ENCODE results near the gene SEMA4C. TPM values are rescaled to one million over a fixed set of nuclear protein-coding genes. Genes with fewer than 3 reads are reported as not detected.

SEMA4C gene
- polyA plus RNA-seq, 1 of the 3 experiments (the other 2 are of a cell fraction), result 34.8 TPM

DNA sequence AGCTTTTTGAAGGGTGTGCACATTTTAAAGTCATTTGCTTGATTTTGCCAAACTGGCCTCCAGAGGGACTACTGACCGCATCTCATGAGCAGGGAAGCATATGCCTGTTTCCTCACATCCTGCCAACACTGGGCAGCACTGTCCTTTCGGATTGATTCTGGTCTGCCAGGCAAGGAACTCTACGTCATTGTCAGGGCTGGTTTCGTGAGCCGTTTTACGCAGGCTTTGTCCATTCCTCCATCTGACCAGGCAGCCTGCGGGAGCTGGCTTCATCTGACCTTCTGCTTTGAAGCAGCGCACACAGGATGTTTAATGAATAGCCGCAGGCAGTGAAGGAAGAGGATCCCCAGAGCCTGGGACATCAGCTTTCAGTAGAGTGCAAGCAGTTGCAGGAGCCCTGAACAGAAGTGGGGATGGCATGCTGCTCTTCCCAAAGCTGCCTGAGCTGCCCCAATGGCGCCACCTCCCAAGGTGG, 46.3 kb upstream of the SEMA4C start:
- Histone ChIP-seq H3K27ac (ENCODE audit: low read depth in 2 of 2, low read length in 1 of 2) (no peak overlapping the region), H3K36me3 (replicated peaks in 1 of 2; ENCODE audit: control insufficient read depth in 1 of 2, insufficient read depth in 2 of 2, low read length in 1 of 2) (no peaks in the 10 kb centered on the region), H3K27me3 (ENCODE audit: insufficient read depth) (peaks cover 9% of the 10 kb centered on the region; the same call in 1 of the 2 replicates), H3F3A (replicated peaks; ENCODE audit: insufficient read depth) (no peaks in the 10 kb centered on the region), H3K4me1 (ENCODE audit: control insufficient read depth in 1 of 2, insufficient read depth in 2 of 2, low read depth in 1 of 2, low read length in 1 of 2) (peaks cover 0 to 7% of the 10 kb centered on the region in 2 experiments; a peak in 1 of 4 replicates), H2AFZ (ENCODE audit: low read depth) (no peak overlapping the region), H3K4me2 (no peak overlapping the region), H3K79me2 (ENCODE audit: insufficient read depth) (no peaks in the 10 kb centered on the region), H4K20me1 (ENCODE audit: insufficient read depth) (no peaks in the 10 kb centered on the region), H3K9ac (no peak overlapping the region), H3K9me2 (no peaks in the 10 kb centered on the region), H3K4me3 (ENCODE audit: low read depth in 2 of 2, low read length in 1 of 2) (no peak overlapping the region), H3K9me3 (no peaks in the 10 kb centered on the region)
- ChIA-PET CTCF (interaction anchor here (1.1 to 2.5 kb wide), 5 partner anchors 14 to 59 kb away, joined by 3 to 13 read pairs (median 6); partner anchors contain the start of gene ANKRD39), POLR2A (no interaction called here)
- TF ChIP-seq EZH2phosphoT487 (IDR thresholded peaks at IDR 0.05; ENCODE audit: borderline replicate concordance, low read depth) (no peak), FOXJ3 (CRISPR knock-in tag; IDR thresholded peaks at IDR 0.05) (no peak), USF1 (IDR thresholded peaks at IDR 0.05; ENCODE audit: borderline replicate concordance, low read depth) (no peak), RAD21 (IDR thresholded peaks at IDR 0.05; ENCODE audit: low read length) (no peak), MXI1 (IDR thresholded peaks at IDR 0.05; ENCODE audit: low read depth, low read length) (no peak), SMC3 (IDR thresholded peaks at IDR 0.05; ENCODE audit: low read depth, low read length) (0 out of 2 replicates have a peak, but pooled peaks have one; percentile 3)
- no peak for DNase-seq
- WGBS (ENCODE audit: low lambda C conversion rate), result 60% methylated on average over 8 of the region's 10 CpGs

- CTCF ChIA-PET, result interaction anchor here (0.9 to 2.5 kb wide), 4 partner anchors 16 to 56 kb away, joined by 3 to 8 read pairs (median 6); partner anchors contain the start of gene ANKRD39
- no peak overlapping the region for H3K9ac ChIP-seq
- H3K9me3 ChIP-seq, result no peaks in the 10 kb centered on the region
- H2AFZ ChIP-seq (ENCODE audit: low read depth), result no peak overlapping the region
- no peaks in the 10 kb centered on the region for H3K79me2 ChIP-seq (ENCODE audit: insufficient read depth)
- H3K4me3 ChIP-seq (ENCODE audit: low read depth in 2 of 2, low read length in 1 of 2), result no peak overlapping the region
- no peak for DNase-seq
- H3F3A ChIP-seq (replicated peaks; ENCODE audit: insufficient read depth), result no peaks in the 10 kb centered on the region
- no peaks in the 10 kb centered on the region for H3K9me2 ChIP-seq
- POLR2A ChIA-PET, result no interaction called here
- peaks cover 4% of the 10 kb centered on the region; the same call in 1 of the 2 replicates for H3K27me3 ChIP-seq (ENCODE audit: insufficient read depth)
- no peak overlapping the region for H3K4me2 ChIP-seq
- H4K20me1 ChIP-seq (ENCODE audit: insufficient read depth), result no peaks in the 10 kb centered on the region
- no peak overlapping the region for H3K27ac ChIP-seq (ENCODE audit: low read depth in 2 of 2, low read length in 1 of 2)
- 63% methylated on average over 5 of the region's 5 CpGs for WGBS (ENCODE audit: low lambda C conversion rate)
- H3K4me1 ChIP-seq (ENCODE audit: control insufficient read depth in 1 of 2, insufficient read depth in 2 of 2, low read depth in 1 of 2, low read length in 1 of 2), result peaks cover 0 to 7% of the 10 kb centered on the region in 2 experiments; a peak in 1 of 4 replicates
- TF ChIP-seq TEAD4 (IDR thresholded peaks at IDR 0.05; ENCODE audit: borderline replicate concordance, insufficient read depth), result no peak
- no peak for TF ChIP-seq USF1 (IDR thresholded peaks at IDR 0.05; ENCODE audit: borderline replicate concordance, low read depth)
- TF ChIP-seq REST (IDR thresholded peaks at IDR 0.05; ENCODE audit: low read depth, low read length), result no peak
- no peak for TF ChIP-seq RAD21 (IDR thresholded peaks at IDR 0.05; ENCODE audit: low read length)
- no peaks in the 10 kb centered on the region for H3K36me3 ChIP-seq (replicated peaks in 1 of 2; ENCODE audit: control insufficient read depth in 1 of 2, insufficient read depth in 2 of 2, low read length in 1 of 2)
Observed at GRCh38 chr2:96914332-96914731, 44.5 kb upstream of the SEMA4C start.

Measured in SK-N-SH (cell line).